H9 (cell line): ENCODE results near the gene OSCAR. TPM values are rescaled to one million over a fixed set of nuclear protein-coding genes. Genes with fewer than 3 reads are reported as not detected.

Source experiments
- DNase-seq: peaks from one replicate; pipeline ENCODE4 v3.0.0-alpha.2; 2017
- H2AFZ ChIP-seq: one replicate; pipeline ENCODE4 v1.6.1; 2013; ENCODE audit warnings: mild to moderate bottlenecking, low read length, control low read depth, moderate library complexity
- H2AK5ac ChIP-seq: 2 replicates; pipeline ENCODE4 v1.6.1; 2013; ENCODE audit warnings: low read length, control low read depth, mixed read lengths; ENCODE audit not compliant: insufficient read length
- H2BK120ac ChIP-seq: one replicate; pipeline ENCODE4 v1.6.1; 2013; ENCODE audit warnings: low read depth, mild to moderate bottlenecking, low read length, control low read depth, inconsistent platforms; ENCODE audit not compliant: poor library complexity, severe bottlenecking
- H2BK12ac ChIP-seq: 2 replicates; pipeline ENCODE4 v1.6.1; 2013; ENCODE audit warnings: low read length, control low read depth, mixed read lengths, low read depth; ENCODE audit not compliant: insufficient read length
- H2BK15ac ChIP-seq: 2 replicates; pipeline ENCODE4 v1.6.1; 2013; ENCODE audit warnings: low read depth, low read length, control low read depth
- H2BK20ac ChIP-seq: one replicate; pipeline ENCODE4 v1.6.1; 2013; ENCODE audit warnings: low read depth, mild to moderate bottlenecking, low read length, control low read depth, inconsistent platforms; ENCODE audit not compliant: poor library complexity, severe bottlenecking
- H2BK5ac ChIP-seq: 2 replicates; pipeline ENCODE4 v1.6.1; 2013; ENCODE audit warnings: low read length, control low read depth, mixed read lengths; ENCODE audit not compliant: insufficient read length
- H3K14ac ChIP-seq: 2 replicates; pipeline ENCODE4 v1.6.1; 2013; ENCODE audit warnings: low read length, control low read depth; ENCODE audit not compliant: insufficient read depth
- H3K18ac ChIP-seq: 2 replicates; pipeline ENCODE4 v1.6.1; 2013; ENCODE audit warnings: low read depth, mild to moderate bottlenecking, mixed read lengths, low read length, control low read depth; ENCODE audit not compliant: insufficient read length
- H3K23ac ChIP-seq: 2 replicates; pipeline ENCODE4 v1.6.1; 2013; ENCODE audit warnings: low read length, control low read depth, mixed read lengths, low read depth; ENCODE audit not compliant: insufficient read length
- H3K23me2 ChIP-seq: 2 replicates; pipeline ENCODE4 v1.6.1; 2013; ENCODE audit warnings: low read depth, mild to moderate bottlenecking, mixed read lengths, low read length, control low read depth; ENCODE audit not compliant: insufficient read length, poor library complexity, severe bottlenecking
- H3K27ac ChIP-seq: 2 replicates; pipeline ENCODE4 v1.5.1; 2013; ENCODE audit warnings: low read length, control low read depth, mixed read lengths, low read depth; ENCODE audit not compliant: insufficient read length
- H3K27me3 ChIP-seq: 2 replicates; pipeline ENCODE4 v1.6.1; 2013; ENCODE audit warnings: low read length, control low read depth, inconsistent platforms; ENCODE audit not compliant: insufficient read depth
- H3K4ac ChIP-seq: 2 replicates; pipeline ENCODE4 v1.6.1; 2013; ENCODE audit warnings: low read depth, mild to moderate bottlenecking, control low read depth, inconsistent platforms, low read length, moderate library complexity
- H3K4me1 ChIP-seq: 2 replicates; pipeline ENCODE4 v1.6.1; 2013; ENCODE audit warnings: low read length, control low read depth, inconsistent platforms; ENCODE audit not compliant: insufficient read depth
- H3K4me2 ChIP-seq: 2 replicates; pipeline ENCODE4 v1.6.1; 2013; ENCODE audit warnings: low read length, control low read depth, mixed read lengths; ENCODE audit not compliant: insufficient read length, insufficient read depth
- H3K56ac ChIP-seq: 2 replicates; pipeline ENCODE4 v1.6.1; 2013; ENCODE audit warnings: low read depth, mild to moderate bottlenecking, mixed read lengths, low read length, control low read depth; ENCODE audit not compliant: insufficient read length
- H3K79me1 ChIP-seq: 2 replicates; pipeline ENCODE4 v1.6.1; 2013; ENCODE audit warnings: low read depth, mild to moderate bottlenecking, moderate library complexity, low read length, control low read depth, inconsistent platforms; ENCODE audit not compliant: insufficient read depth, poor library complexity, severe bottlenecking
- H3K79me2 ChIP-seq: 2 replicates; pipeline ENCODE4 v1.6.1; 2013; ENCODE audit warnings: low read length, control low read depth, inconsistent platforms; ENCODE audit not compliant: insufficient read depth
- H3K9ac ChIP-seq: 2 replicates; pipeline ENCODE4 v1.6.1; 2013; ENCODE audit warnings: low read length, control low read depth, mixed read lengths; ENCODE audit not compliant: insufficient read length; ENCODE audit errors: extremely low read depth
- H3K9me3 ChIP-seq: one replicate; pipeline ENCODE4 v1.6.1; 2013; ENCODE audit warnings: low read depth, low read length, inconsistent platforms; ENCODE audit not compliant: control insufficient read depth
- H3T11ph ChIP-seq: one replicate; pipeline ENCODE4 v1.6.1; 2013; ENCODE audit warnings: mild to moderate bottlenecking, low read length, control low read depth, inconsistent platforms
- H4K20me1 ChIP-seq: one replicate; pipeline ENCODE4 v1.6.1; 2013; ENCODE audit not compliant: control insufficient read depth, insufficient read length, insufficient read depth
- H4K5ac ChIP-seq: 2 replicates; pipeline ENCODE4 v1.6.1; 2013; ENCODE audit warnings: low read depth, mild to moderate bottlenecking, mixed read lengths, low read length, control low read depth; ENCODE audit not compliant: insufficient read length
- H4K8ac ChIP-seq: replicated peaks from 2 replicates; pipeline ENCODE4 v1.6.1; 2013; ENCODE audit warnings: low read length, control low read depth, mixed read lengths, low read depth; ENCODE audit not compliant: insufficient read length
- H4K91ac ChIP-seq: 2 replicates; pipeline ENCODE4 v1.6.1; 2013; ENCODE audit warnings: low read depth, mild to moderate bottlenecking, moderate library complexity, mixed read lengths, low read length, control low read depth; ENCODE audit not compliant: insufficient read length
- H3K27ac Mint-ChIP-seq, 3 experiments: 2 replicates in 2 of 3; 3 replicates in 1 of 3; pipeline ENCODE4 v1.8.0; 2020 to 2021; ENCODE audit warnings: mixed read lengths in 3 of 3, mild to moderate bottlenecking in 1 of 3, moderate library complexity in 1 of 3
- H3K27me3 Mint-ChIP-seq: 2 replicates; pipeline ENCODE4 v1.8.0; 2021; ENCODE audit warnings: low read depth, mild to moderate bottlenecking, moderate library complexity, mixed read lengths
- H3K36me3 Mint-ChIP-seq, 3 experiments: 2 replicates in 2 of 3; 3 replicates in 1 of 3; pipeline ENCODE4 v1.8.0; 2020 to 2021; ENCODE audit warnings: low read depth in 3 of 3, mixed read lengths in 3 of 3; ENCODE audit not compliant: insufficient read depth in 1 of 3
- H3K4me1 Mint-ChIP-seq, 2 experiments: 2 replicates each; pipeline ENCODE4 v1.8.0; 2020; ENCODE audit warnings: mixed read lengths in 2 of 2
- H3K4me3 Mint-ChIP-seq, 2 experiments: 2 replicates in 1 of 2; 3 replicates in 1 of 2; pipeline ENCODE4 v1.8.0; 2020 to 2021; ENCODE audit warnings: mild to moderate bottlenecking in 2 of 2, mixed read lengths in 2 of 2, moderate library complexity in 1 of 2
- H3K9me3 Mint-ChIP-seq, 2 experiments: 2 replicates in 1 of 2; 3 replicates in 1 of 2; pipeline ENCODE4 v1.8.0; 2020; ENCODE audit warnings: mild to moderate bottlenecking in 2 of 2, mixed read lengths in 2 of 2, moderate library complexity in 1 of 2
- WGBS: extraction: QIAGEN DNeasy Blood & Tissue Kit; methylation state at CpG from one replicate; pipeline ENCODE4 v1.1.7; 2013; ENCODE audit warnings: missing lambda C conversion rate, low lambda C conversion rate, mixed read lengths; ENCODE audit not compliant: insufficient read length; ENCODE audit errors: extremely low coverage; 5-methylcytosine and 5-hydroxymethylcytosine counted together
- total RNA-seq: library from RNA; stranded (reverse); gene quantifications from 2 replicates; pipeline ENCODE4 v1.2.1, GENCODE V29; 2021
- TF ChIP-seq, protein P1 (sequence below): fragments of 200-600 bp; sonication (generic); conservative IDR thresholded peaks from 3 replicates; pipeline ENCODE4 v1.8.0; 2021; ENCODE audit warnings: antibody characterized with exemption, mild to moderate bottlenecking

OSCAR gene
- total RNA-seq, 1 experiment from 2014 or later, result 0.24 TPM

DNA sequence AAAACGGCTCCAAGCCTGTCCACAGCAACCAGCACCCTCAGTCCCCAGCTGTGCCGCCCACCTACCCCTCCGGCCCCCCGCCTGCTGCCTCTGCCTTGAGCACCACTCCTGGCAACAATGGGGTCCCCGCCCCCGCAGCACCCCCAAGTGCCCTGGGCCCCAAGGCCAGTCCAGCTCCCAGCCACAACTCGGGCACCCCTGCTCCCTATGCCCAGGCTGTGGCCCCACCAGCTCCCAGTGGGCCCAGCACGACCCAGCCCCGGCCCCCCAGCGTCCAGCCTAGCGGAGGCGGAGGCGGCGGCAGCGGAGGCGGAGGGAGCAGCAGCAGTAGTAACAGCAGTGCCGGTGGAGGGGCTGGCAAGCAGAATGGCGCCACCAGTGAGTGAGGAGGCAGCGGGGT lies 47.6 kb upstream of the OSCAR start:
- Histone ChIP-seq H2BK15ac (no peak overlapping the region), H2BK5ac (no peak overlapping the region), H2BK20ac (no peak overlapping the region), H3K9ac (no peak overlapping the region), H2AK5ac (no peak overlapping the region), H3K79me2 (no peaks in the 10 kb centered on the region), H3K18ac (no peak overlapping the region), H3K23me2 (no peaks in the 10 kb centered on the region), H4K91ac (no peak overlapping the region), H3K4me2 (no peak overlapping the region), H3K14ac (no peak overlapping the region), H4K20me1 (no peaks in the 10 kb centered on the region), H3K9me3 (no peaks in the 10 kb centered on the region), H3K4ac (no peak overlapping the region), H4K8ac (no peak overlapping the region), H3K56ac (no peak overlapping the region), H3K27ac (no peak overlapping the region), H3T11ph (no peak overlapping the region), H3K23ac (no peak overlapping the region), H3K79me1 (no peaks in the 10 kb centered on the region), H3K4me1 (no peaks in the 10 kb centered on the region), H2BK12ac (no peak overlapping the region), H2AFZ (no peak overlapping the region), H3K27me3 (no peaks in the 10 kb centered on the region), H2BK120ac (no peak overlapping the region), H4K5ac (no peak overlapping the region)
- no peaks in the 10 kb centered on the region for H3K4me1 Mint-ChIP-seq
- H3K4me3 Mint-ChIP-seq, result no peak overlapping the region
- peaks cover 1% of the 10 kb centered on the region; the same call in 1 of the 2 replicates for H3K27me3 Mint-ChIP-seq
- TF ChIP-seq, protein P1, sequence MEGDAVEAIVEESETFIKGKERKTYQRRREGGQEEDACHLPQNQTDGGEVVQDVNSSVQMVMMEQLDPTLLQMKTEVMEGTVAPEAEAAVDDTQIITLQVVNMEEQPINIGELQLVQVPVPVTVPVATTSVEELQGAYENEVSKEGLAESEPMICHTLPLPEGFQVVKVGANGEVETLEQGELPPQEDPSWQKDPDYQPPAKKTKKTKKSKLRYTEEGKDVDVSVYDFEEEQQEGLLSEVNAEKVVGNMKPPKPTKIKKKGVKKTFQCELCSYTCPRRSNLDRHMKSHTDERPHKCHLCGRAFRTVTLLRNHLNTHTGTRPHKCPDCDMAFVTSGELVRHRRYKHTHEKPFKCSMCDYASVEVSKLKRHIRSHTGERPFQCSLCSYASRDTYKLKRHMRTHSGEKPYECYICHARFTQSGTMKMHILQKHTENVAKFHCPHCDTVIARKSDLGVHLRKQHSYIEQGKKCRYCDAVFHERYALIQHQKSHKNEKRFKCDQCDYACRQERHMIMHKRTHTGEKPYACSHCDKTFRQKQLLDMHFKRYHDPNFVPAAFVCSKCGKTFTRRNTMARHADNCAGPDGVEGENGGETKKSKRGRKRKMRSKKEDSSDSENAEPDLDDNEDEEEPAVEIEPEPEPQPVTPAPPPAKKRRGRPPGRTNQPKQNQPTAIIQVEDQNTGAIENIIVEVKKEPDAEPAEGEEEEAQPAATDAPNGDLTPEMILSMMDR, result no peak
- no peak for DNase-seq
- H3K36me3 Mint-ChIP-seq, result peaks cover 67 to 92% (median 91%) of the 10 kb centered on the region in 3 experiments
- no peaks in the 10 kb centered on the region; a peak in 1 of 5 replicates for H3K9me3 Mint-ChIP-seq
- no CpG with 5 or more reads among the region's 19 CpGs for WGBS
- H3K27ac Mint-ChIP-seq, result no peak overlapping the region
